Smooth muscle cell of bladder (primary cell): ENCODE data around the gene MUS81. TPM values are rescaled to one million over a fixed set of nuclear protein-coding genes. Genes with fewer than 3 reads are reported as not detected.

Experiments
- total RNA-seq: library from RNA; depleted of rRNA; stranded (reverse); fragments of >200 nt; gene quantifications from 2 replicates; pipeline ENCODE4 v1.2.3, GENCODE V29; 2014

Gene MUS81, protein sequence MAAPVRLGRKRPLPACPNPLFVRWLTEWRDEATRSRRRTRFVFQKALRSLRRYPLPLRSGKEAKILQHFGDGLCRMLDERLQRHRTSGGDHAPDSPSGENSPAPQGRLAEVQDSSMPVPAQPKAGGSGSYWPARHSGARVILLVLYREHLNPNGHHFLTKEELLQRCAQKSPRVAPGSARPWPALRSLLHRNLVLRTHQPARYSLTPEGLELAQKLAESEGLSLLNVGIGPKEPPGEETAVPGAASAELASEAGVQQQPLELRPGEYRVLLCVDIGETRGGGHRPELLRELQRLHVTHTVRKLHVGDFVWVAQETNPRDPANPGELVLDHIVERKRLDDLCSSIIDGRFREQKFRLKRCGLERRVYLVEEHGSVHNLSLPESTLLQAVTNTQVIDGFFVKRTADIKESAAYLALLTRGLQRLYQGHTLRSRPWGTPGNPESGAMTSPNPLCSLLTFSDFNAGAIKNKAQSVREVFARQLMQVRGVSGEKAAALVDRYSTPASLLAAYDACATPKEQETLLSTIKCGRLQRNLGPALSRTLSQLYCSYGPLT
- total RNA-seq: 37.7 and 39.0 TPM in 2 replicates

DNA sequence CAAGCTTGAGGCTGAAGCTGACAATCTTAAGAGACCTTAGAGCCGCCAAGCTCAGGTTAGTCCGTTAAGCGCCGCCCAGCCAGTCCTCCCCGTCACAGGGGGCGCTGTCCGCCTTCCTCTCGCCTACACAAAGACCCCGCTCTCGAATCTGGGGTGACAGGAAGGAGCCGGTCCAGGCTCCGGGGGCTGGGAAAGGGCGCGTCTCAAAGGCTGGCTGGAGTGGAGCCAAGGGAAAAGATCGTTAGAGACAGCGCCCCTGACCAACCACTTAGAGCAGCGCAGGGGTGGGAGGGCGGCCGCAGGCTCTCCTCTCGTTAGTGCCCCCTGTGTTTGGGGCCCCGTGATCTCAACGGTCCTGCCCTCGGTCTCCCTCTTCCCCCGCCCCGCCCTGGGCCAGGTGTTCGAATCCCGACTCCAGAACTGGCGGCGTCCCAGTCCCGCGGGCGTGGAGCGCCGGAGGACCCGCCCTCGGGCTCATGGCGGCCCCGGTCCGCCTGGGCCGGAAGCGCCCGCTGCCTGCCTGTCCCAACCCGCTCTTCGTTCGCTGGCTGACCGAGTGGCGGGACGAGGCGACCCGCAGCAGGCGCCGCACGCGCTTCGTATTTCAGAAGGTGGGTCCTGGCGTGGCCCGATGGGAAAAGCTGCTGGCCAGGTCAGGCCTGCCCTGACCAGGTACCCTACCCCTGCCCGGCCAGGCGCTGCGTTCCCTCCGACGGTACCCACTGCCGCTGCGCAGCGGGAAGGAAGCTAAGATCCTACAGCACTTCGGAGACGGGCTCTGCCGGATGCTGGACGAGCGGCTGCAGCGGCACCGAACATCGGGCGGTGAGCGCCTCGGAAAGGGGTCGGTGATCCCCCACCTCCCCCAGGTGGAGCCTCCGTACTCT lies at the start of gene MUS81:
Gene MUS81, plus strand, starts transcription at position 156 of the 887 bp plus-strand sequence. Its CDS starts 321 bp downstream, at position 477.

GRCh38 chr11:65833297-65834030 lies 26.8 kb upstream of the MUS81 start, which contains the start of gene SNX32:
SNX32 (plus strand) TSS chr11:65833963; CDS start chr11:65834066, 103 bp downstream.

GRCh38 chr11:65857853-65858680 lies 2.2 kb upstream of the MUS81 start, which contains the start of gene CFL1:
CFL1 (minus strand) TSS chr11:65858180; CDS start chr11:65858099, 81 bp downstream.

DNA sequence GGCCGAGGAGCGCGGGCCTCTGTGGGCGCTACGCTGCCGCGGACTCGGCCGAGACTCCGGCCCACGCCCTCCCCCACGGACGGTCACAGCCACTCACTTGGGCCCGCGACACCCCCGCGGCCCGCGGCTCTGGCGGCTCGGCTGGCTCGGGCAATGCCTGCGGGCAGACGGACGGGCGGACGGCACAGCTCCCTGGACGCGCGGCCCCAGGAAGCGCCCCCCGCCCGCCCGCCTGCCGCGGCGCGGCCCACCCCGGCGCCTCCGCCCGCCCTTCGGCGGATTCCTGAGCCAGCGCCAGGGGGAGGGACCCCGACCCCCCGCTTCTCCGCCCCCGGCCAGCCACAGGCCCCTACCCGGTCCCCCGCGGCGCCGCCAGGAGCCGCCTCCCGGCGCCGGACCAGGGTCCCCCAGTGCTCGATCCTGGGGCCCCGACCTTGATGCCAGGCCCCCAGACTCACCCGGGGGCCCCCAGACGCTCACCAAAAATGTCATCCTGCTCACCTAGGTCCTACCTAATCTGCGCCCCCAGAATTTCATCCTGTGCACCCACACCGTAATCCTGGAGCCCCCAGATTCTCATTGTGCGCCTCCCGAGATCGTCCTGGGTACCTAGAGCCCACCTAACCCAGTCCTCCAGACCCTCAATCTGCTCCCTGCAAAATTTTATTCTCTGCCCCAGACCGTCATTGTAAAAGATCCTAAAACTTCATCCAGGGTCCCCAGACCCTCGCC lies 12.5 kb downstream of the MUS81 start, which contains the start of gene EFEMP2:
Gene EFEMP2, minus strand, starts transcription at position 215 of the 732 bp plus-strand sequence. CDS start 446 bp downstream, outside the sequence.

GRCh38 chr11:65879617-65880016 lies 19.4 kb downstream of the MUS81 start, which contains the start of gene CTSW:
CTSW (plus strand) TSS chr11:65879837; CDS start chr11:65879855, 18 bp downstream.

DNA sequence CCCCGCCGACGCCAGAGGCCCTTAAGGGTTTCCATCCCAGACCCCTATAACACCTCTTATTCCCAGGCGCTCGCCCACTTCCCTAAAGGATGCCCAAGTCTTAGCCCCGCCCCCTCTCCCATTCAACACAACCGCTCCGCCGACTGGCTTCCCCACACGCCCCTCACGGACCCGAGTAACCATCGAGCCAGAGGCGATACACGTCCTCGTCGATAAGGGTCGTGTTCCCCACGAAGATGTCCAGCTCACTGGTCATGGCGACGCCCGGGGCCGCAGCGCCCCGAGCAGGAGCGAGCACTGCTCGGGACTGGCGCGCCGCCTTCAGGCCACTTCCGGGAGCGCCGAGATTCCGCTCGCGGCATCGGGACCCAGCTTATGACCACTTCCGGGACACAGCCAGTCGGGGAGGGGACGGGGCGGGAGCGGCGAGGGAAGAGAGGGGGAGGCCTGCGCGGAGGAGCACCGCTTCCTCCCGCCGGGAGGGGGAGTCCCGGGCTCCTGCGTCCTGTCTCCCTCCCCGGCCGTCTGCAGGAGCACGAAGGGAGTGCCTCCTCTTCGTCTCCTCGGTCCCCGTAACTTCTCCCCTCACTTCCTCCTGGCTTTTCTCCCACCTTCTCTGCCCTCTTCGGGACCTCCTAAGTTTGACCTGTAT lies 28.1 kb downstream of the MUS81 start, which contains the start of gene FIBP:
Gene FIBP, minus strand, starts transcription at position 309 of the 652 bp plus-strand sequence. Its CDS starts 53 bp downstream, at position 256.

GRCh38 chr11:65890324-65891218 lies 30.3 kb downstream of the MUS81 start, which contains the start of gene CCDC85B:
CCDC85B (plus strand) TSS chr11:65890673; CDS start chr11:65890784, 111 bp downstream.

DNA sequence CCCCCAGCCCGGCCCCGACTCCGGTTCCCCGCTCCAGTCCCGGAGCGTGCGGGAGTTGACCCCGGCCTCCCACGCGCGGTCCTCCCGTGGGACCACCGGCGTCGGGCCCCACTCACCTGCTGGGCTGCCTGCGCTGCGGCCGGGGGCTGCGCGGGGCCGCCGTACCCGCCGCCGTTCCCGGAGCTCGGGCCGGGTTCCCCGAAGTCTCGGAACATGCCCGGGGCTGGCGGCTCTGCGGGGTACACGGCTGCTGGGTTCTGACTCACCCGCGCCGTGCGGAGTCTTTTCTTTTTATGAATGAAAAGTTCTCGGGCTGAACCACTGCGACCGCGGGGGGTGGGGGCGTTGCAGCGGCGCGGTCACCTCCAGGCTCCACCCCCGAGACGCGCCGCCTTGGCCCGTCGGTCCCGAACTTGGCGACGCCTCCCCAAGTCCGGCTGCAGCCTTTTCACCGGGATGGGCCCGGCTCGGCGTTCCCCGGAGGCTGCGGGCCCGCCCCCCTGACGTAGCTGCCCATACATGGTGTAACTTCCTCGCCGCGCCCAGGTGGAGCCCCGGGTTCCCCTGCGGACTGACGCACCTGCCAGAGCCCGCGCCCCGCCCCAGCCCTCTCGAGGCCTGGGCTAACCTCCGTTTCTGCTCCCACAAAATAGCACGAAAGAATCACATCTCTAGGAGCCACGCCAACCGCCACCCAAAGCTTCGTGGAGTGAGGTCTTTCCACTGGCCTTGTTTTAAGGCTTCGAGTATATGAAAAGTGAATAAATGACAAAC lies 40.1 kb downstream of the MUS81 start, which contains the start of gene FOSL1:
Gene FOSL1, minus strand, starts transcription at position 264 of the 774 bp plus-strand sequence. Its CDS starts 49 bp downstream, at position 215.

Other genes starting within 250 kb of the MUS81 start
- gene MAP3K11, start 246.2 kb upstream of the MUS81 start, total RNA-seq: 13.1 and 16.9 TPM in 2 replicates
- gene PCNX3, start 244.7 kb upstream of the MUS81 start, total RNA-seq: 8.4 and 12.6 TPM in 2 replicates
- gene SIPA1, start 222.3 kb upstream of the MUS81 start, total RNA-seq: 8.1 and 13.7 TPM in 2 replicates
- gene RELA, start 197.5 kb upstream of the MUS81 start, total RNA-seq: 14.1 and 17.9 TPM in 2 replicates
- gene KAT5, start 148.2 kb upstream of the MUS81 start, total RNA-seq: 38.0 and 44.3 TPM in 2 replicates
- gene RNASEH2C, start 139.6 kb upstream of the MUS81 start, total RNA-seq: 34.8 and 39.8 TPM in 2 replicates
- gene AP5B1, start 79.5 kb upstream of the MUS81 start, total RNA-seq: 4.0 and 5.5 TPM in 2 replicates
- not detected in 2 replicates for gene OVOL1, start 73.4 kb upstream of the MUS81 start, total RNA-seq
- 0.65 and 1.3 TPM in 2 replicates for gene SNX32, start 26.5 kb upstream of the MUS81 start, total RNA-seq
- gene CFL1, start 2.3 kb upstream of the MUS81 start, total RNA-seq: 767 and 912 TPM in 2 replicates
- 72.7 and 94.0 TPM in 2 replicates for gene EFEMP2, start 12.4 kb downstream of the MUS81 start, total RNA-seq
- not detected in 2 replicates for gene CTSW, start 19.4 kb downstream of the MUS81 start, total RNA-seq
- gene FIBP, start 28.0 kb downstream of the MUS81 start, total RNA-seq: 160 and 205 TPM in 2 replicates
- 32.4 and 49.1 TPM in 2 replicates for gene CCDC85B, start 30.2 kb downstream of the MUS81 start, total RNA-seq
- gene FOSL1, start 40.0 kb downstream of the MUS81 start, total RNA-seq: 2.6 and 4.4 TPM in 2 replicates
- gene C11orf68, start 58.6 kb downstream of the MUS81 start, total RNA-seq: 11.1 and 15.3 TPM in 2 replicates
- 245 and 284 TPM in 2 replicates for gene DRAP1, start 59.0 kb downstream of the MUS81 start, total RNA-seq
- not detected in 2 replicates for gene TSGA10IP, start 85.0 kb downstream of the MUS81 start, total RNA-seq
- gene SART1, start 101.3 kb downstream of the MUS81 start, total RNA-seq: 60.3 and 78.4 TPM in 2 replicates
- 20.8 and 29.0 TPM in 2 replicates for gene EIF1AD, start 141.7 kb downstream of the MUS81 start, total RNA-seq
- gene BANF1, start 142.1 kb downstream of the MUS81 start, total RNA-seq: 9.7 and 19.1 TPM in 2 replicates
- 0.14 TPM in 1 of 2 replicates, not detected in the other for gene CST6, start 151.6 kb downstream of the MUS81 start, total RNA-seq
- 0.14 TPM in 1 of 2 replicates, not detected in the other for gene CATSPER1, start 166.0 kb downstream of the MUS81 start, total RNA-seq
- gene GAL3ST3, start 188.7 kb downstream of the MUS81 start, total RNA-seq: under 0.01 and 0.14 TPM in 2 replicates
- 81.8 and 115 TPM in 2 replicates for gene SF3B2, start 191.9 kb downstream of the MUS81 start, total RNA-seq
- 17.9 and 28.0 TPM in 2 replicates for gene PACS1, start 209.8 kb downstream of the MUS81 start, total RNA-seq